Measurements from ENCODE around the gene CD22.
A peak's percentile ranks its signal among the peaks of the same experiment; 100 is the strongest.

The CD22 gene

DNA sequence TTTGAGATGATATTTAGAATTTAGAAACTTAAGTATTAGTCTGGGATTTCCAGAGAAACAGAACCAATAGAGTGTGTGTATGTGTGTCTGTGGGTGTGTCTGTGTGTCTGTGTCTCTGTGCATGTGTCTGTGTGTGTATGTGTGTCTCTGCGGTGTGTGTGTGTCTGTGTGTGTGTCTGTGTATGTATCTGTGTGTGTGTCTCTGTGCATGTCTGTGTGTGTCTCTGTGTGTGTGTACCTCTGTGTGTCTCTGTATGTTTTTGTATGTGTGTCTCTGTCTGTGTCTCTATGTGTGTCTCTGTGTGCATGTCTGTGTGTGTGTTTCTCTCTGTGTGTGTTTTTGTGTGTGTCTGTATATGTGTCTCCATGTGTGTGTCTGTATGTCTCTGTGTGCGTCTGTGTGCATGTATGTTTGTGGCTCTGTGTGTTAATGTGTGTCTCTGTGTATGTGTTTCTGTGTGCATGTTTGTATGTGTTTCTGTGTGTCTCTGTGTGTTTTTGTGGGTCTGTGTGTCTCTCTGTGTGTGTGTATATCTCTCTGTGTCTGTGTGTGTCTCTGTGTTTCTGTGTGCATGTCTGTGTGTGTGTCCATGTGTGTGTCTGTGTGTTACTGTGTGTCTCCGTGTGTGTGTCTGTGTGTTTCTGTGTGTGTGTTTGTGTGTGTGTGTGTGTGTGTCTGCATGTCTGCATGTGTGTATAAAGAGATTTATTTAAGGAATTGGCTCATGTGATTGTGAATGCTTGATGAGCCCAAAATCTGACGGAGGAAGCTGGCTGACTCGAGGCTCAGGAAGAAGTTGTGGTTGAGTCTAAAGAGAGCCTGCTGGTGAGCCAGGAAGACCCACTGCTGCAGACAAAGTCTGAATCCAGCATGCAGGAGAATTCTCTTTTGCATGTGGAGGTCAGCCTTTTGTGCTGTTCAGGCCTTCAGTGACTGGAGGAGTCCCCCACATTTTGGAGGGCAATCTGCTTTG lies 64.0 kb downstream of the CD22 start (continued):
- TF ChIP-seq, protein P1, sequence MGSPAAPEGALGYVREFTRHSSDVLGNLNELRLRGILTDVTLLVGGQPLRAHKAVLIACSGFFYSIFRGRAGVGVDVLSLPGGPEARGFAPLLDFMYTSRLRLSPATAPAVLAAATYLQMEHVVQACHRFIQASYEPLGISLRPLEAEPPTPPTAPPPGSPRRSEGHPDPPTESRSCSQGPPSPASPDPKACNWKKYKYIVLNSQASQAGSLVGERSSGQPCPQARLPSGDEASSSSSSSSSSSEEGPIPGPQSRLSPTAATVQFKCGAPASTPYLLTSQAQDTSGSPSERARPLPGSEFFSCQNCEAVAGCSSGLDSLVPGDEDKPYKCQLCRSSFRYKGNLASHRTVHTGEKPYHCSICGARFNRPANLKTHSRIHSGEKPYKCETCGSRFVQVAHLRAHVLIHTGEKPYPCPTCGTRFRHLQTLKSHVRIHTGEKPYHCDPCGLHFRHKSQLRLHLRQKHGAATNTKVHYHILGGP (tag by site-specific recombination; IDR thresholded peaks at IDR 0.05), result peak; percentile 5; the same call in 1 of the 2 replicates
- no peak for TF ChIP-seq ZNF660 (tag by site-specific recombination; IDR thresholded peaks at IDR 0.05)

DNA sequence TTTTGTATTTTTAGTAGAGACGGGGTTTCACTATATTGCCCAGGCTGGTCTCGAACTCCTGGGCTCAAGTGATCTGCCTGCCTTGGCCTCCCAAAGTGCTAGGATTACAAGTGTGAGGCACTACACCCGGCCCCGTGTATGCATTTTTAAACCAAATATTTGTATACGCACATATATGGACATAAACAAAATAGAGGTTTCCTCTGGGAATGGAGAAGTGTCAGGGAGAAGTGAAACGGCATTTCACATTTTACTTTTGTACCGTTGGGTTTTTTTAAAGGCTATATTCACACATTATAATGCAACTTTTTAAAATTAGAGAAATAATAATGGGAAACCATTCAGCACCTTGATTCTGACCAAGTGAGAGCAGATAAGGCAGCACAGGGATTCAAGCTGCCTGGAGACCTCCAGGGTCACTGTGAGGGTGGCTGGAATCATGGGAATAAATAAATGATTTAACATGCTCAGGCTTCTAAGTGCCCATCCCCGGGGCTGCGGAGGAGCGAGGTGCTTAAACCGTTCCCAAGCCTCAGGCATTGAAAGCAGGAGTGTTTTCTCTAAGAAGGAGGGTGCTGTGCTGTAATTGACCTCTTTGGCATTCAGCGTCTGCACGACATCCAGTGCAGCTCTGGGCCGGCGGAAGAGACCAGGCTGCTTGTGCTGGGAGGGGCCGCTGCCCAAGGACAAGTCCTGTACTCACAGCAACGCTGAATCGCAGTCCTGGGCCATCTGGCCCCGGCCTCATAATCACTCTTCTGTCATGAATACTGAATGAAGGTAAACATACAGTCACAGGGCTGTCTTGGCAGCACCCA lies 66.6 kb downstream of the CD22 start:
- Histone ChIP-seq H3K4me3 (ENCODE audit: low read depth, low read length) (no peak overlapping the region), H3K36me3 (ENCODE audit: control insufficient read depth in 2 of 2, insufficient read depth in 1 of 2, low read length in 2 of 2) (peaks cover 0 to 3% of the 10 kb centered on the region in 2 experiments; a peak in 1 of 3 replicates), H3K9me3 (ENCODE audit: control insufficient read depth, insufficient read depth, low read depth, low read length) (peaks cover 2% of the 10 kb centered on the region; the same call in 1 of the 2 replicates), H3K4me1 (ENCODE audit: control insufficient read depth, insufficient read depth, low read length) (no peaks in the 10 kb centered on the region), H3K27ac (ENCODE audit: extremely low read depth, low read depth, low read length) (no peak overlapping the region)
- POLR2A ChIA-PET, result interaction anchor here (0.7 kb wide), 2 partner anchors 11 kb away, joined by 3 read pairs; no protein-coding TSS in a partner anchor
- TF ChIP-seq ZNF175 (tag by site-specific recombination; IDR thresholded peaks at IDR 0.05) (no peak), ZNF416 (tag by site-specific recombination; IDR thresholded peaks at IDR 0.05) (no peak), SETDB1 (IDR thresholded peaks at IDR 0.05; ENCODE audit: insufficient read length, low read length) (peak; percentile 35), ZNF274 (IDR thresholded peaks at IDR 0.05; ENCODE audit: low read length) (no peak), ZNF274 (tag by site-specific recombination; IDR thresholded peaks at IDR 0.05; ENCODE audit: borderline replicate concordance) (no peak), ZNF114 (tag by site-specific recombination; IDR thresholded peaks at IDR 0.05) (no peak), ZFP37 (tag by site-specific recombination; IDR thresholded peaks at IDR 0.05) (no peak), ZNF169 (tag by site-specific recombination; IDR thresholded peaks at IDR 0.05) (no peak)
- TF ChIP-seq, protein P2, sequence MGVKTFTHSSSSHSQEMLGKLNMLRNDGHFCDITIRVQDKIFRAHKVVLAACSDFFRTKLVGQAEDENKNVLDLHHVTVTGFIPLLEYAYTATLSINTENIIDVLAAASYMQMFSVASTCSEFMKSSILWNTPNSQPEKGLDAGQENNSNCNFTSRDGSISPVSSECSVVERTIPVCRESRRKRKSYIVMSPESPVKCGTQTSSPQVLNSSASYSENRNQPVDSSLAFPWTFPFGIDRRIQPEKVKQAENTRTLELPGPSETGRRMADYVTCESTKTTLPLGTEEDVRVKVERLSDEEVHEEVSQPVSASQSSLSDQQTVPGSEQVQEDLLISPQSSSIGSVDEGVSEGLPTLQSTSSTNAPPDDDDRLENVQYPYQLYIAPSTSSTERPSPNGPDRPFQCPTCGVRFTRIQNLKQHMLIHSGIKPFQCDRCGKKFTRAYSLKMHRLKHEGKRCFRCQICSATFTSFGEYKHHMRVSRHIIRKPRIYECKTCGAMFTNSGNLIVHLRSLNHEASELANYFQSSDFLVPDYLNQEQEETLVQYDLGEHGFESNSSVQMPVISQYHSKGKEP (tag by site-specific recombination; IDR thresholded peaks at IDR 0.05), result no peak
- CTCF ChIA-PET, result interaction anchor here (0.6 to 1.3 kb wide), 6 partner anchors 35 to 266 kb away, joined by 3 to 4 read pairs (median 3); no protein-coding TSS in a partner anchor

DNA sequence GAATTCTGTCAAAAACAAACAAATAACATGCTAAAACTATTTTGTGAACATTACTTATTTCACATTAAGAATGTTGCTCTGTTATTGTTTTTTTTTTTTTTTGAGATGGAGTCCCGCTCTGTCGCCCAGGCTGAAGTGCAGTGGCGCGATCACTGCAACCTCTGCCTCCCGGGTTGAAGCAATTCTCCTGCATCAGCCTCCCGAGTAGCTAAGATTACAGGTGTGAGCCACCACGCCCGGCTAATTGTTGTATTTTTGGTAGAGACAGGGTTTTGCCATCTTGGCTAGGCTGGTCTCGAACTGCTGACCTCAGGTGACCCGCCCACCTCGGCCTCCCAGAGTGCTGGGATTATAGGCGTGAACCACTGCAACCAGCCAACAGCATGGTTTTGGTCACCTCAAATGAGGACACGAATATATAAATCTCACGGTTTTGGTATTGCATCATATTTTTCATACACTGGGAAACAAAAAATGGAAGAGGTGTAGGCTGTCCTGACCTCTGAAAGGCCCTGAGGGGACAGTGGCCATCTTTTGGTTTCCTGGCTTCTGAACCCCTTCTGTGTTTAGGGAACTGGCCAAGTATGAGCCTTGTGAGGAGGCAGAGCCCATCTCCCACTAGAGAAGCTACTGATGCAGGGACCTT lies 67.4 kb downstream of the CD22 start:
- ChIA-PET POLR2A (no interaction called here), CTCF (interaction anchor here (0.6 to 0.7 kb wide), 3 partner anchors 34 to 265 kb away, joined by 3 read pairs; no protein-coding TSS in a partner anchor)
- Histone ChIP-seq H3K27ac (ENCODE audit: extremely low read depth, low read depth, low read length) (no peak overlapping the region), H3K9me3 (ENCODE audit: control insufficient read depth, insufficient read depth, low read depth, low read length) (peaks cover 2% of the 10 kb centered on the region; the same call in 1 of the 2 replicates), H3K4me1 (ENCODE audit: control insufficient read depth, insufficient read depth, low read length) (no peaks in the 10 kb centered on the region), H3K4me3 (ENCODE audit: low read depth, low read length) (no peak overlapping the region), H3K36me3 (ENCODE audit: control insufficient read depth in 2 of 2, insufficient read depth in 1 of 2, low read length in 2 of 2) (peaks cover 0 to 3% of the 10 kb centered on the region in 2 experiments; a peak in 1 of 3 replicates)
- no peak for TF ChIP-seq ZNF629 (tag by site-specific recombination; IDR thresholded peaks at IDR 0.05)
- TF ChIP-seq ZNF843 (tag by site-specific recombination; IDR thresholded peaks at IDR 0.05), result no peak
- TF ChIP-seq ZNF830 (tag by site-specific recombination; IDR thresholded peaks at IDR 0.05; ENCODE audit: low read depth), result no peak
- TF ChIP-seq, protein P3, sequence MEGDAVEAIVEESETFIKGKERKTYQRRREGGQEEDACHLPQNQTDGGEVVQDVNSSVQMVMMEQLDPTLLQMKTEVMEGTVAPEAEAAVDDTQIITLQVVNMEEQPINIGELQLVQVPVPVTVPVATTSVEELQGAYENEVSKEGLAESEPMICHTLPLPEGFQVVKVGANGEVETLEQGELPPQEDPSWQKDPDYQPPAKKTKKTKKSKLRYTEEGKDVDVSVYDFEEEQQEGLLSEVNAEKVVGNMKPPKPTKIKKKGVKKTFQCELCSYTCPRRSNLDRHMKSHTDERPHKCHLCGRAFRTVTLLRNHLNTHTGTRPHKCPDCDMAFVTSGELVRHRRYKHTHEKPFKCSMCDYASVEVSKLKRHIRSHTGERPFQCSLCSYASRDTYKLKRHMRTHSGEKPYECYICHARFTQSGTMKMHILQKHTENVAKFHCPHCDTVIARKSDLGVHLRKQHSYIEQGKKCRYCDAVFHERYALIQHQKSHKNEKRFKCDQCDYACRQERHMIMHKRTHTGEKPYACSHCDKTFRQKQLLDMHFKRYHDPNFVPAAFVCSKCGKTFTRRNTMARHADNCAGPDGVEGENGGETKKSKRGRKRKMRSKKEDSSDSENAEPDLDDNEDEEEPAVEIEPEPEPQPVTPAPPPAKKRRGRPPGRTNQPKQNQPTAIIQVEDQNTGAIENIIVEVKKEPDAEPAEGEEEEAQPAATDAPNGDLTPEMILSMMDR (tag by site-specific recombination; IDR thresholded peaks at IDR 0.05), result no peak
- no peak for TF ChIP-seq ZNF302 (tag by site-specific recombination; IDR thresholded peaks at IDR 0.05; ENCODE audit: low read depth)
- TF ChIP-seq ZBTB1 (tag by site-specific recombination; IDR thresholded peaks at IDR 0.05), result no peak
- no peak for TF ChIP-seq ZNF660 (tag by site-specific recombination; IDR thresholded peaks at IDR 0.05)
- no peak for TF ChIP-seq YY1 (tag by site-specific recombination; IDR thresholded peaks at IDR 0.05)
- no peak for TF ChIP-seq ZNF561 (tag by site-specific recombination; IDR thresholded peaks at IDR 0.05; ENCODE audit: borderline replicate concordance)
- TF ChIP-seq ZNF391 (tag by site-specific recombination; IDR thresholded peaks at IDR 0.05; ENCODE audit: borderline replicate concordance, low read depth), result no peak
- no peak for TF ChIP-seq ZNF354C (tag by site-specific recombination; IDR thresholded peaks at IDR 0.05; ENCODE audit: borderline replicate concordance, low read depth)
- TF ChIP-seq ZEB2 (tag by site-specific recombination; IDR thresholded peaks at IDR 0.05), result no peak
- no peak for TF ChIP-seq ZNF426 (tag by site-specific recombination; IDR thresholded peaks at IDR 0.05)
- no peak for TF ChIP-seq EGR2 (tag by site-specific recombination; IDR thresholded peaks at IDR 0.05; ENCODE audit: low read depth)
- no peak for TF ChIP-seq SP7 (tag by site-specific recombination; IDR thresholded peaks at IDR 0.05)
- no peak for TF ChIP-seq ZNF416 (tag by site-specific recombination; IDR thresholded peaks at IDR 0.05)
- TF ChIP-seq ZNF155 (tag by site-specific recombination; IDR thresholded peaks at IDR 0.05), result no peak
